H1 (cell line): ENCODE data around the gene SPANXN4. TPM values are rescaled to one million over a fixed set of nuclear protein-coding genes. Genes with fewer than 3 reads are reported as not detected.

Source experiments
- BACH1 ChIP-seq: IDR thresholded peaks from 2 replicates; pipeline ENCODE4 v1.6.1; 2012; ENCODE audit warnings: low read length, improper control_type of control experiment
- CBX8 ChIP-seq: fragments of 300-800, 300-1000 bp; sonication (generic); IDR thresholded peaks from 2 replicates; pipeline ENCODE4 v1.7.1; 2016; ENCODE audit warnings: low read depth, low read length, borderline replicate concordance
- KDM5A ChIP-seq: fragments of 200-600 bp; IDR thresholded peaks from 2 replicates; pipeline ENCODE4 v1.7.1; 2012; ENCODE audit warnings: mild to moderate bottlenecking, low read length, inconsistent platforms, mixed read lengths
- POLR2AphosphoS5 ChIP-seq: IDR thresholded peaks from 2 replicates; pipeline ENCODE4 v1.6.1; 2011; ENCODE audit warnings: low read depth, low read length
- SUZ12 ChIP-seq: fragments of 200-600 bp; sonication (generic); IDR thresholded peaks from 2 replicates; pipeline ENCODE4 v1.6.1; 2012; ENCODE audit warnings: mild to moderate bottlenecking, inconsistent platforms, low read length, moderate library complexity, mixed read lengths
- polyA plus RNA-seq, 7 experiments: library from polyadenylated mRNA; depleted of rRNA in 3 of 7; stranded (reverse) in 5 of 7; unstranded in 2 of 7; fragments of >200 nt in 5 of 7; fragments of 200-250 nt in 2 of 7; gene quantifications; 1 replicate in 5 of 7; 2 replicates in 1 of 7; 4 replicates in 1 of 7; pipeline versions ENCODE4 v1.2.1 to v1.2.3, GENCODE V29; 2011 to 2013; ENCODE audit warnings: missing spikeins in 2 of 7, mixed read lengths in 2 of 7
- total RNA-seq: library from RNA; stranded (reverse); fragmentation: NEBNext Ultra II Directional; extraction: Animal tissue kit (Norgen Biotek cat#: 25700); gene quantifications from 2 replicates; pipeline ENCODE4 v1.2.1, GENCODE V29; 2021
- TF ChIP-seq, protein P1 (sequence below): IDR thresholded peaks from 2 replicates; pipeline ENCODE4 v1.6.1; 2011; ENCODE audit warnings: low read length, improper control_type of control experiment

Gene SPANXN4
- total and polyA plus RNA-seq, 2 of the 8 experiments (the other 6 are each of a cell fraction or from before 2014, with no cell fraction given) = not detected

DNA sequence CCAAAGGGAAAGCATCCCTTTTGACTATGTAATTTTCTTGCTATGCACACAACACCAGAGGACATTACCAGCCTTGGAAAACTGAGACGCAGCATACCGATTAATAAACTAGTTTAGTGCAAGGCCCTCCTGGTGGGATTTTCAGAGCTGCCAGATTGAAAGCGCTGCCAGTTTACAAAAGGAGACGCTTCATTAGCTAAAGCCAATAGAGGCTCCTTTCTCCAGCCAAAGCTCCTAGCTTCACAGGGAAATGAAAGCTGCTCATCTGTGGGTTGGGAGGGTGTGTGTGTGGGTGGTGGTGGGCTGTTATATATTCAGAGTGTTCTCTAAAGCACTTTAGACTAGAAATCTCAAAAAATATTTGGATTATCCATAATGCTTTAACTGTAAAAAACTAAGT, 32.4 kb downstream of the SPANXN4 start (continued):
- TF ChIP-seq, protein P1, sequence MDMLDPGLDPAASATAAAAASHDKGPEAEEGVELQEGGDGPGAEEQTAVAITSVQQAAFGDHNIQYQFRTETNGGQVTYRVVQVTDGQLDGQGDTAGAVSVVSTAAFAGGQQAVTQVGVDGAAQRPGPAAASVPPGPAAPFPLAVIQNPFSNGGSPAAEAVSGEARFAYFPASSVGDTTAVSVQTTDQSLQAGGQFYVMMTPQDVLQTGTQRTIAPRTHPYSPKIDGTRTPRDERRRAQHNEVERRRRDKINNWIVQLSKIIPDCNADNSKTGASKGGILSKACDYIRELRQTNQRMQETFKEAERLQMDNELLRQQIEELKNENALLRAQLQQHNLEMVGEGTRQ = no peak
- TF ChIP-seq POLR2AphosphoS5 (no peak), SUZ12 (no peak), BACH1 (no peak), KDM5A (no peak), CBX8 (no peak)
